Measurements from ENCODE around the gene SDHA.

- TF ChIP-seq CTCF (IDR thresholded peaks at IDR 0.05): no peak
- TF ChIP-seq EP300 (IDR thresholded peaks at IDR 0.05; ENCODE audit: low read depth): no peak
- TF ChIP-seq POLR2AphosphoS5 (IDR thresholded peaks at IDR 0.05): no peak
These were observed 7.2 kb downstream of the SDHA start for GRCh38 chr5:225334-225733.
